H9 (cell line): ENCODE data around the gene GPC3. TPM values are rescaled to one million over a fixed set of nuclear protein-coding genes. Genes with fewer than 3 reads are reported as not detected.

ENCODE experiments used
- DNase-seq: peaks from one replicate; pipeline ENCODE4 v3.0.0-alpha.2; 2017
- H2AFZ ChIP-seq: one replicate; pipeline ENCODE4 v1.6.1; 2013; ENCODE audit warnings: mild to moderate bottlenecking, low read length, control low read depth, moderate library complexity
- H2AK5ac ChIP-seq: 2 replicates; pipeline ENCODE4 v1.6.1; 2013; ENCODE audit warnings: low read length, control low read depth, mixed read lengths; ENCODE audit not compliant: insufficient read length
- H2BK120ac ChIP-seq: one replicate; pipeline ENCODE4 v1.6.1; 2013; ENCODE audit warnings: low read depth, mild to moderate bottlenecking, low read length, control low read depth, inconsistent platforms; ENCODE audit not compliant: poor library complexity, severe bottlenecking
- H2BK12ac ChIP-seq: 2 replicates; pipeline ENCODE4 v1.6.1; 2013; ENCODE audit warnings: low read length, control low read depth, mixed read lengths, low read depth; ENCODE audit not compliant: insufficient read length
- H2BK15ac ChIP-seq: 2 replicates; pipeline ENCODE4 v1.6.1; 2013; ENCODE audit warnings: low read depth, low read length, control low read depth
- H2BK20ac ChIP-seq: one replicate; pipeline ENCODE4 v1.6.1; 2013; ENCODE audit warnings: low read depth, mild to moderate bottlenecking, low read length, control low read depth, inconsistent platforms; ENCODE audit not compliant: poor library complexity, severe bottlenecking
- H2BK5ac ChIP-seq: 2 replicates; pipeline ENCODE4 v1.6.1; 2013; ENCODE audit warnings: low read length, control low read depth, mixed read lengths; ENCODE audit not compliant: insufficient read length
- H3K14ac ChIP-seq: 2 replicates; pipeline ENCODE4 v1.6.1; 2013; ENCODE audit warnings: low read length, control low read depth; ENCODE audit not compliant: insufficient read depth
- H3K18ac ChIP-seq: 2 replicates; pipeline ENCODE4 v1.6.1; 2013; ENCODE audit warnings: low read depth, mild to moderate bottlenecking, mixed read lengths, low read length, control low read depth; ENCODE audit not compliant: insufficient read length
- H3K23ac ChIP-seq: 2 replicates; pipeline ENCODE4 v1.6.1; 2013; ENCODE audit warnings: low read length, control low read depth, mixed read lengths, low read depth; ENCODE audit not compliant: insufficient read length
- H3K23me2 ChIP-seq: 2 replicates; pipeline ENCODE4 v1.6.1; 2013; ENCODE audit warnings: low read depth, mild to moderate bottlenecking, mixed read lengths, low read length, control low read depth; ENCODE audit not compliant: insufficient read length, poor library complexity, severe bottlenecking
- H3K27ac ChIP-seq: 2 replicates; pipeline ENCODE4 v1.5.1; 2013; ENCODE audit warnings: low read length, control low read depth, mixed read lengths, low read depth; ENCODE audit not compliant: insufficient read length
- H3K27me3 ChIP-seq: 2 replicates; pipeline ENCODE4 v1.6.1; 2013; ENCODE audit warnings: low read length, control low read depth, inconsistent platforms; ENCODE audit not compliant: insufficient read depth
- H3K4ac ChIP-seq: 2 replicates; pipeline ENCODE4 v1.6.1; 2013; ENCODE audit warnings: low read depth, mild to moderate bottlenecking, control low read depth, inconsistent platforms, low read length, moderate library complexity
- H3K4me1 ChIP-seq: 2 replicates; pipeline ENCODE4 v1.6.1; 2013; ENCODE audit warnings: low read length, control low read depth, inconsistent platforms; ENCODE audit not compliant: insufficient read depth
- H3K4me2 ChIP-seq: 2 replicates; pipeline ENCODE4 v1.6.1; 2013; ENCODE audit warnings: low read length, control low read depth, mixed read lengths; ENCODE audit not compliant: insufficient read length, insufficient read depth
- H3K56ac ChIP-seq: 2 replicates; pipeline ENCODE4 v1.6.1; 2013; ENCODE audit warnings: low read depth, mild to moderate bottlenecking, mixed read lengths, low read length, control low read depth; ENCODE audit not compliant: insufficient read length
- H3K79me1 ChIP-seq: 2 replicates; pipeline ENCODE4 v1.6.1; 2013; ENCODE audit warnings: low read depth, mild to moderate bottlenecking, moderate library complexity, low read length, control low read depth, inconsistent platforms; ENCODE audit not compliant: insufficient read depth, poor library complexity, severe bottlenecking
- H3K79me2 ChIP-seq: 2 replicates; pipeline ENCODE4 v1.6.1; 2013; ENCODE audit warnings: low read length, control low read depth, inconsistent platforms; ENCODE audit not compliant: insufficient read depth
- H3K9ac ChIP-seq: 2 replicates; pipeline ENCODE4 v1.6.1; 2013; ENCODE audit warnings: low read length, control low read depth, mixed read lengths; ENCODE audit not compliant: insufficient read length; ENCODE audit errors: extremely low read depth
- H3K9me3 ChIP-seq: one replicate; pipeline ENCODE4 v1.6.1; 2013; ENCODE audit warnings: low read depth, low read length, inconsistent platforms; ENCODE audit not compliant: control insufficient read depth
- H3T11ph ChIP-seq: one replicate; pipeline ENCODE4 v1.6.1; 2013; ENCODE audit warnings: mild to moderate bottlenecking, low read length, control low read depth, inconsistent platforms
- H4K20me1 ChIP-seq: one replicate; pipeline ENCODE4 v1.6.1; 2013; ENCODE audit not compliant: control insufficient read depth, insufficient read length, insufficient read depth
- H4K5ac ChIP-seq: 2 replicates; pipeline ENCODE4 v1.6.1; 2013; ENCODE audit warnings: low read depth, mild to moderate bottlenecking, mixed read lengths, low read length, control low read depth; ENCODE audit not compliant: insufficient read length
- H4K8ac ChIP-seq: replicated peaks from 2 replicates; pipeline ENCODE4 v1.6.1; 2013; ENCODE audit warnings: low read length, control low read depth, mixed read lengths, low read depth; ENCODE audit not compliant: insufficient read length
- H4K91ac ChIP-seq: 2 replicates; pipeline ENCODE4 v1.6.1; 2013; ENCODE audit warnings: low read depth, mild to moderate bottlenecking, moderate library complexity, mixed read lengths, low read length, control low read depth; ENCODE audit not compliant: insufficient read length
- H3K27ac Mint-ChIP-seq, 3 experiments: 2 replicates in 2 of 3; 3 replicates in 1 of 3; pipeline ENCODE4 v1.8.0; 2020 to 2021; ENCODE audit warnings: mixed read lengths in 3 of 3, mild to moderate bottlenecking in 1 of 3, moderate library complexity in 1 of 3
- H3K27me3 Mint-ChIP-seq: 2 replicates; pipeline ENCODE4 v1.8.0; 2021; ENCODE audit warnings: low read depth, mild to moderate bottlenecking, moderate library complexity, mixed read lengths
- H3K36me3 Mint-ChIP-seq, 3 experiments: 2 replicates in 2 of 3; 3 replicates in 1 of 3; pipeline ENCODE4 v1.8.0; 2020 to 2021; ENCODE audit warnings: low read depth in 3 of 3, mixed read lengths in 3 of 3; ENCODE audit not compliant: insufficient read depth in 1 of 3
- H3K4me1 Mint-ChIP-seq, 2 experiments: 2 replicates each; pipeline ENCODE4 v1.8.0; 2020; ENCODE audit warnings: mixed read lengths in 2 of 2
- H3K4me3 Mint-ChIP-seq, 2 experiments: 2 replicates in 1 of 2; 3 replicates in 1 of 2; pipeline ENCODE4 v1.8.0; 2020 to 2021; ENCODE audit warnings: mild to moderate bottlenecking in 2 of 2, mixed read lengths in 2 of 2, moderate library complexity in 1 of 2
- H3K9me3 Mint-ChIP-seq, 2 experiments: 2 replicates in 1 of 2; 3 replicates in 1 of 2; pipeline ENCODE4 v1.8.0; 2020; ENCODE audit warnings: mild to moderate bottlenecking in 2 of 2, mixed read lengths in 2 of 2, moderate library complexity in 1 of 2
- CTCF ChIP-seq: fragments of 200-600 bp; sonication (generic); conservative IDR thresholded peaks from 3 replicates; pipeline ENCODE4 v1.8.0; 2021; ENCODE audit warnings: antibody characterized with exemption, mild to moderate bottlenecking
- WGBS: extraction: QIAGEN DNeasy Blood & Tissue Kit; methylation state at CpG from one replicate; pipeline ENCODE4 v1.1.7; 2013; ENCODE audit warnings: missing lambda C conversion rate, low lambda C conversion rate, mixed read lengths; ENCODE audit not compliant: insufficient read length; ENCODE audit errors: extremely low coverage; 5-methylcytosine and 5-hydroxymethylcytosine counted together
- total RNA-seq: library from RNA; stranded (reverse); gene quantifications from 2 replicates; pipeline ENCODE4 v1.2.1, GENCODE V29; 2021

The GPC3 gene
- total RNA-seq, 1 experiment from 2014 or later = 108 TPM

GRCh38 chrX:133749951-133750350 lies 235.4 kb downstream of the GPC3 start:
- no CpG with 5 or more reads among the region's 4 CpGs for WGBS

More at GRCh38 chrX:133749951-133750350, 235.4 kb downstream of the GPC3 start:
- H3K4me1 Mint-ChIP-seq = peaks cover 20 to 30% of the 10 kb centered on the region in 2 experiments
- Histone ChIP-seq H2BK12ac (no peak overlapping the region), H3K14ac (no peak overlapping the region), H3T11ph (no peak overlapping the region), H3K4me2 (no peak overlapping the region), H2AFZ (no peak overlapping the region), H3K27ac (no peak overlapping the region), H2BK15ac (no peak overlapping the region), H2BK120ac (no peak overlapping the region), H3K23me2 (no peaks in the 10 kb centered on the region), H3K9me3 (no peaks in the 10 kb centered on the region), H3K18ac (no peak overlapping the region), H4K20me1 (no peaks in the 10 kb centered on the region), H3K27me3 (no peaks in the 10 kb centered on the region), H3K79me1 (no peaks in the 10 kb centered on the region), H4K91ac (no peak overlapping the region), H4K5ac (no peak overlapping the region), H4K8ac (no peak overlapping the region), H3K4me1 (peaks cover 3% of the 10 kb centered on the region; the same call in 1 of the 2 replicates), H3K23ac (no peak overlapping the region), H3K79me2 (no peaks in the 10 kb centered on the region), H3K4ac (no peak overlapping the region), H2BK5ac (no peak overlapping the region), H3K56ac (no peak overlapping the region), H3K9ac (no peak overlapping the region), H2AK5ac (no peak overlapping the region), H2BK20ac (no peak overlapping the region)
- H3K27me3 Mint-ChIP-seq = no peaks in the 10 kb centered on the region
- H3K36me3 Mint-ChIP-seq = peaks cover 0 to 6% (median 3%) of the 10 kb centered on the region in 3 experiments; a peak in 3 of 7 replicates
- TF ChIP-seq CTCF = no peak
- H3K4me3 Mint-ChIP-seq = no peak overlapping the region
- peak overlapping the region in 1 of 3 experiments; percentile 61; a peak in 2 of 7 replicates for H3K27ac Mint-ChIP-seq
- DNase-seq = no peak
- no peaks in the 10 kb centered on the region for H3K9me3 Mint-ChIP-seq
